ENCODE results near the gene LRRC7. TPM values are rescaled to one million over a fixed set of nuclear protein-coding genes. Genes with fewer than 3 reads are reported as not detected.
"Not testable (repeated sequence)": the region's sequence is repeated elsewhere in the genome, so short reads cannot be mapped to it uniquely, and the experiment has no call there.

The LRRC7 gene
- total RNA-seq, 2 experiments from 2014 or later, result 0.14 to 0.20 TPM

DNA sequence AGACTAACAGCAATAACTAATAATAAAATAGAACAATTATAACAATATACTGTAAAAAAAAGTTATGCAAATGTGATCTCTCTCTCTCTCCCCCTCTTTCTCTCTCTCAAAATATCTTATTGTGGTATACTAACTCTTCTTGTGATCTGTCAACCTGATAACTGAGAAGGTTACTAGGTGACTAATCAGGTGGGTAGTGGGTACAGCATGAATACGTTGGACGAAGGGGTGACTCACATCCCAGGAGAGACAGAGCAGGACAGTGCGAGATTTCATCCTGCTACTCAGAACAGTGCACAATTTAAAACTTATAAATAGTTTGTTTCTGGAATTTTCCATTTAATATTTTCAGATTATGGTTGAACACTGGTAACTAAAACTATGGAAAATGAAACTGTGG, 380.1 kb downstream of the LRRC7 start:
- no peaks in the 10 kb centered on the region for H3K4me1 Mint-ChIP-seq (ENCODE audit: low read depth)
- CTCF ChIA-PET, result no interaction called here
- H3K36me3 ChIP-seq (ENCODE audit: insufficient read depth, low read length), result no peaks in the 10 kb centered on the region

DNA sequence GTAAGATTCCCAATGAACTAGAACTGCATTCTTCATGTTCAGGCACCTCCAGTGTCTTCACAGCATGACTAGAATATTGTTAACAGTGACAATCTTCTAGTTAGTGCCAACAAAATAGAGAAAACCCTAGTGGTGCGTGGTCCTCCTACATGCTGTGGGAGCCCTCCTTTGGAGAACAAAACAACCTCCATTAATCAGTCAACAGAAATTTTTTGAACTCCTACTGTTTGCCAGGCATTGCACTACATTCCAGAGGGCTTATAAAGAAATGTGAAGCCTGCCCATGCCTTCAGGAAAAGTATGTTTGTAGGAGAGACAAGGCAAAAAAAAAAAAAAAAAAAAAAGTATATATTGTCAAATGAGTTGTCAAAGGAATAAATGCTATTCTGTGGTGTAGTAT, 385.0 kb downstream of the LRRC7 start:
- no peaks in the 10 kb centered on the region for H3K36me3 Mint-ChIP-seq (ENCODE audit: low read depth)
- H3K27ac Mint-ChIP-seq, result no peak overlapping the region
- intact Hi-C loops (cut with DNase I, micrococcal nuclease), result no loop called here
- Histone ChIP-seq H3K36me3 (ENCODE audit: insufficient read depth, low read length) (no peaks in the 10 kb centered on the region), H3K27me3 (ENCODE audit: control insufficient read depth in 1 of 2, insufficient read depth in 2 of 2, low read length in 2 of 2) (no peaks in the 10 kb centered on the region), H3K27ac (ENCODE audit: low read depth in 1 of 2, low read length in 2 of 2) (no peak overlapping the region), H3K9me3 (ENCODE audit: control insufficient read depth in 1 of 2, insufficient read depth in 1 of 2, low read length in 2 of 2) (peaks cover 0 to 3% of the 10 kb centered on the region in 2 experiments), H3K4me1 (ENCODE audit: insufficient read depth, low read length) (no peaks in the 10 kb centered on the region), H3K4me3 (ENCODE audit: low read length) (no peak overlapping the region)
- DNase-seq, result no peak
- peaks cover 2% of the 10 kb centered on the region for H3K9me3 Mint-ChIP-seq
- no peak for ATAC-seq (ENCODE audit: poor library complexity)
- CTCF ChIA-PET, result no interaction called here
- POLR2A ChIA-PET, result no interaction called here
- TF ChIP-seq, protein P1, sequence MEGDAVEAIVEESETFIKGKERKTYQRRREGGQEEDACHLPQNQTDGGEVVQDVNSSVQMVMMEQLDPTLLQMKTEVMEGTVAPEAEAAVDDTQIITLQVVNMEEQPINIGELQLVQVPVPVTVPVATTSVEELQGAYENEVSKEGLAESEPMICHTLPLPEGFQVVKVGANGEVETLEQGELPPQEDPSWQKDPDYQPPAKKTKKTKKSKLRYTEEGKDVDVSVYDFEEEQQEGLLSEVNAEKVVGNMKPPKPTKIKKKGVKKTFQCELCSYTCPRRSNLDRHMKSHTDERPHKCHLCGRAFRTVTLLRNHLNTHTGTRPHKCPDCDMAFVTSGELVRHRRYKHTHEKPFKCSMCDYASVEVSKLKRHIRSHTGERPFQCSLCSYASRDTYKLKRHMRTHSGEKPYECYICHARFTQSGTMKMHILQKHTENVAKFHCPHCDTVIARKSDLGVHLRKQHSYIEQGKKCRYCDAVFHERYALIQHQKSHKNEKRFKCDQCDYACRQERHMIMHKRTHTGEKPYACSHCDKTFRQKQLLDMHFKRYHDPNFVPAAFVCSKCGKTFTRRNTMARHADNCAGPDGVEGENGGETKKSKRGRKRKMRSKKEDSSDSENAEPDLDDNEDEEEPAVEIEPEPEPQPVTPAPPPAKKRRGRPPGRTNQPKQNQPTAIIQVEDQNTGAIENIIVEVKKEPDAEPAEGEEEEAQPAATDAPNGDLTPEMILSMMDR (IDR thresholded peaks at IDR 0.05), result no peak
- no peaks in the 10 kb centered on the region for H3K27me3 Mint-ChIP-seq
- H3K4me3 Mint-ChIP-seq, result no peak overlapping the region
- no peaks in the 10 kb centered on the region for H3K4me1 Mint-ChIP-seq (ENCODE audit: low read depth)

More for the DNA sequence above, 380.1 kb downstream of the LRRC7 start:
- Histone ChIP-seq H3K9me3 (ENCODE audit: control insufficient read depth in 1 of 2, insufficient read depth in 1 of 2, low read length in 2 of 2) (peaks cover 0 to 3% of the 10 kb centered on the region in 2 experiments), H3K27ac (ENCODE audit: low read depth in 1 of 2, low read length in 2 of 2) (no peak overlapping the region), H3K27me3 (ENCODE audit: control insufficient read depth in 1 of 2, insufficient read depth in 2 of 2, low read length in 2 of 2) (no peaks in the 10 kb centered on the region), H3K4me1 (ENCODE audit: insufficient read depth, low read length) (no peaks in the 10 kb centered on the region), H3K4me3 (ENCODE audit: low read length) (no peak overlapping the region)
- DNase-seq (no peak), ATAC-seq (ENCODE audit: poor library complexity) (no peak)
- Mint-ChIP-seq H3K4me3 (no peak overlapping the region), H3K27me3 (no peaks in the 10 kb centered on the region), H3K27ac (no peak overlapping the region), H3K36me3 (ENCODE audit: low read depth) (no peaks in the 10 kb centered on the region), H3K9me3 (peaks cover 8% of the 10 kb centered on the region)
- TF ChIP-seq, protein P1 (IDR thresholded peaks at IDR 0.05), result no peak
- intact Hi-C loops (cut with DNase I, micrococcal nuclease), result no loop called here
- POLR2A ChIA-PET, result no interaction called here

DNA sequence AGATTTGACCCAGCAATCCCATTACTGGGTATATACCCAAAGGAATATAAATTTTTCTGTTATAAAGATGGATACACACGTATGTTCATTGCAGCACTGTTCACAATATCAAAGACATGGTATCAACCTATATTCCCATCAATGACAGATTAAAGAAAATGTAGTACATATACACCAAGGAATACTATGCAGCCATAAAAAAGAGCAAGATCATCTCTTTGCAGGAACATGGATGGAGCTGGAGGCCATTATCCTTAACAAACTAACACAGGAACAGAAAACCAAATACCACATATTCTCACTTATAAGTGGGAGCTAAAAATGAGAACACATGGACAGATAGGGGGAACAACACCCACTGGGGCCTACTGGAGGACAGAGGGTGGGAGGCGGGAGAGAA, 394.7 kb downstream of the LRRC7 start:
- H3K27ac Mint-ChIP-seq; H3K27me3 ChIP-seq (ENCODE audit: control insufficient read depth in 1 of 2, insufficient read depth in 2 of 2, low read length in 2 of 2); H3K27ac ChIP-seq (ENCODE audit: low read depth in 1 of 2, low read length in 2 of 2); intact Hi-C loops (cut with DNase I, micrococcal nuclease); H3K4me3 ChIP-seq (ENCODE audit: low read length); ATAC-seq (ENCODE audit: poor library complexity); CTCF ChIA-PET; H3K36me3 ChIP-seq (ENCODE audit: insufficient read depth, low read length); H3K4me3 Mint-ChIP-seq; H3K36me3 Mint-ChIP-seq (ENCODE audit: low read depth); H3K9me3 Mint-ChIP-seq; POLR2A ChIA-PET; H3K4me1 Mint-ChIP-seq (ENCODE audit: low read depth); DNase-seq; H3K4me1 ChIP-seq (ENCODE audit: insufficient read depth, low read length); H3K27me3 Mint-ChIP-seq: not testable (repeated sequence)
- H3K9me3 ChIP-seq (ENCODE audit: control insufficient read depth in 1 of 2, insufficient read depth in 1 of 2, low read length in 2 of 2), result peaks cover 0 to 12% of the 10 kb centered on the region in 2 experiments

DNA sequence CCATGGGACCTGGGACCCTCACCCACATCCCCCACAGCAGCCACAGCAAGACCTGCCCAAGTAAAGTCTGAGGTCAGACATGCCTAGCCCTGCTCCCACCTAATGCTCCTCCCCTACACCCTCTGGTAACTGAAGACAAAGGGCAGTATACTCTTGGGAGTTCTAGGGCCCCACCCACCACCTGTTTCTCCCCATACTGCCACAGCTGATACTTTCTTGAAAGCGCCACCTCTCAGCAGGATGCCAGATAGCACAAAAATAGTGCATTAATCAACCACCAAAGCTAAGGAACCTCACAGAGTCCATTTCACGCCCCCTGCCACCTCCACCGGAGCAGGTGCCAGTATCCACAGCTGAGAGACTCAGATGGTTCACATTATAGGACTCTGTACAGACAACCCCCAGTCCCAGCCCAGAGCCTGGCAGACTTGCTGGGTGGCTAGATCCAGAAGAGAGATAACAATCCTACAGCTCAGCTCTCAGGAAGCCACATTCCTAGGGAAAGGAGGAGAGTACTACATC, 399.6 kb downstream of the LRRC7 start:
- CTCF ChIA-PET, result no interaction called here
- H3K9me3 Mint-ChIP-seq, result peaks cover 8% of the 10 kb centered on the region
- no peaks in the 10 kb centered on the region for H3K36me3 ChIP-seq (ENCODE audit: insufficient read depth, low read length)

More for the DNA sequence above, 399.6 kb downstream of the LRRC7 start:
- no peak overlapping the region for H3K27ac Mint-ChIP-seq
- Histone ChIP-seq H3K4me1 (ENCODE audit: insufficient read depth, low read length) (no peaks in the 10 kb centered on the region), H3K27me3 (ENCODE audit: control insufficient read depth in 1 of 2, insufficient read depth in 2 of 2, low read length in 2 of 2) (no peaks in the 10 kb centered on the region), H3K27ac (ENCODE audit: low read depth in 1 of 2, low read length in 2 of 2) (no peak overlapping the region), H3K4me3 (ENCODE audit: low read length) (no peak overlapping the region), H3K9me3 (ENCODE audit: control insufficient read depth in 1 of 2, insufficient read depth in 1 of 2, low read length in 2 of 2) (peaks cover 0 to 17% of the 10 kb centered on the region in 2 experiments)
- H3K4me1 Mint-ChIP-seq (ENCODE audit: low read depth), result no peaks in the 10 kb centered on the region
- intact Hi-C loops (cut with DNase I, micrococcal nuclease), result no loop called here
- ATAC-seq (ENCODE audit: poor library complexity), result no peak
- H3K27me3 Mint-ChIP-seq, result no peaks in the 10 kb centered on the region
- H3K36me3 Mint-ChIP-seq (ENCODE audit: low read depth), result no peaks in the 10 kb centered on the region
- H3K4me3 Mint-ChIP-seq, result no peak overlapping the region
- TF ChIP-seq, protein P1 (IDR thresholded peaks at IDR 0.05), result no peak
- DNase-seq, result no peak
- POLR2A ChIA-PET, result no interaction called here

All from CD4-positive, alpha-beta T cell (primary cell).